ENCODE data around the gene PPP4R2. TPM values are rescaled to one million over a fixed set of nuclear protein-coding genes. Genes with fewer than 3 reads are reported as not detected.
A peak's percentile ranks its signal among the peaks of the same experiment; 100 is the strongest.

The PPP4R2 gene
- total RNA-seq, 2 experiments from 2014 or later, result 99.3 to 102 TPM

GRCh38 chr3:73028803-73029202, 32.2 kb downstream of the PPP4R2 start:
- Mint-ChIP-seq H3K27ac (peak overlapping the region; percentile 62), H3K36me3 (peaks cover 51% of the 10 kb centered on the region), H3K27me3 (no peaks in the 10 kb centered on the region), H3K9me3 (peaks cover 3% of the 10 kb centered on the region), H3K4me1 (peaks cover 66% of the 10 kb centered on the region), H3K4me3 (no peak overlapping the region)
- DNase-seq, result no peak

GRCh38 chr3:73029321-73029796, 32.7 kb downstream of the PPP4R2 start:
- no peak for DNase-seq
- Mint-ChIP-seq H3K4me3 (peak overlapping the region; percentile 3), H3K27ac (peak overlapping the region; percentile 62), H3K36me3 (peaks cover 55% of the 10 kb centered on the region), H3K9me3 (peaks cover 3% of the 10 kb centered on the region), H3K27me3 (no peaks in the 10 kb centered on the region), H3K4me1 (peaks cover 68% of the 10 kb centered on the region)

DNA sequence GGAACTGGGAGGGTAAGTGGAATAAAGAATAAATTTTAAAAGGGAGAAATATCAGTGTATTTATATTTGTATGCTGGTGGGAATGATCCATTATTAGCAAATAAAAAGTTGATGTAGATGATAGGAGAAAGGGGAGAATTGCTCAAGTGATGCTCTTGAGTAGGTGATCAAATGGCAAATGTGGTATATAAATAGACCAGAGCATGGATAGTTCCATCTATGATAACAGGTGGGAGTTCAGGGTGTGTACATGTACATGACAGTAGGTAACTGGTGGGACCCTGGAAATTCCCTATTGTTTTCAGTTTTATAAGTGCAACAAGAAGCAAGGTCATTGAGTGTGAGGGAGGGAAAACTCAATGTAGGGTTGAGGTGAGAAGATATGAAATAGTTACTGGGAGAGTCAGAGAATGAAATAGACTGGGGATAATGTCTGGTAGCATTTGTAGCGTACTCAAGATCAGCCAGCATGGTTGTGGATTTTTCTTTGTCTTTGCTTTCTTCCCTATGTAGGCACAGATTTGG, 33.5 kb downstream of the PPP4R2 start:
- Mint-ChIP-seq H3K27me3 (no peaks in the 10 kb centered on the region), H3K9me3 (peaks cover 3% of the 10 kb centered on the region), H3K27ac (peak overlapping the region; percentile 62), H3K36me3 (peaks cover 61% of the 10 kb centered on the region), H3K4me3 (no peak overlapping the region), H3K4me1 (peaks cover 69% of the 10 kb centered on the region)
- DNase-seq, result no peak

DNA sequence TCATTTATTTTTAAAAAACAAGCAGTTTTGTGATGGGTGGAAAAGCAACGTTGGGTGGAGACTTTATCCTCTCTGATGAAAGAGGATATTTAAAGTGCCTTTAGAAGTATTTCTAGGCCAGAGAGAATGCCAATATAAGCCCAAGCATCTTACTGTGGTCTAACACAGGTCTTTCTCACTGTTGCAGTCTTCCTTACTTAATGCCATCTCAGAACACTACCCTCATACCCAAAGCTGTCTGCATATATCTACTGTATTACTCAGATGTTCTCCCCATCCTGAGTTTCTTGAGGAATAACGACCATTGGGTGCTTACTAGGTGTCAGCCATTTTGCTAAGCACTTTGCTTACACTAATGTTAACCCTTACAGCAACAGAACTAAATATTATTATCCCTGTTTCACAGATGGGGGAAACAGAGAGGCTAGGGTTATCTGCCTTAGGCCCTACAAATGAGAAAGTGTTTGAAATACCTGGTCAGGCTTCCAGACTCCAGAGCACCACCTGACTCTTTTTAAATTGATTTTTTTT, 35.0 kb downstream of the PPP4R2 start:
- Mint-ChIP-seq H3K4me1 (peaks cover 72% of the 10 kb centered on the region), H3K27me3 (no peaks in the 10 kb centered on the region), H3K27ac (no peak overlapping the region), H3K9me3 (peaks cover 3% of the 10 kb centered on the region), H3K36me3 (peaks cover 64% of the 10 kb centered on the region), H3K4me3 (no peak overlapping the region)
- DNase-seq, result no peak

DNA sequence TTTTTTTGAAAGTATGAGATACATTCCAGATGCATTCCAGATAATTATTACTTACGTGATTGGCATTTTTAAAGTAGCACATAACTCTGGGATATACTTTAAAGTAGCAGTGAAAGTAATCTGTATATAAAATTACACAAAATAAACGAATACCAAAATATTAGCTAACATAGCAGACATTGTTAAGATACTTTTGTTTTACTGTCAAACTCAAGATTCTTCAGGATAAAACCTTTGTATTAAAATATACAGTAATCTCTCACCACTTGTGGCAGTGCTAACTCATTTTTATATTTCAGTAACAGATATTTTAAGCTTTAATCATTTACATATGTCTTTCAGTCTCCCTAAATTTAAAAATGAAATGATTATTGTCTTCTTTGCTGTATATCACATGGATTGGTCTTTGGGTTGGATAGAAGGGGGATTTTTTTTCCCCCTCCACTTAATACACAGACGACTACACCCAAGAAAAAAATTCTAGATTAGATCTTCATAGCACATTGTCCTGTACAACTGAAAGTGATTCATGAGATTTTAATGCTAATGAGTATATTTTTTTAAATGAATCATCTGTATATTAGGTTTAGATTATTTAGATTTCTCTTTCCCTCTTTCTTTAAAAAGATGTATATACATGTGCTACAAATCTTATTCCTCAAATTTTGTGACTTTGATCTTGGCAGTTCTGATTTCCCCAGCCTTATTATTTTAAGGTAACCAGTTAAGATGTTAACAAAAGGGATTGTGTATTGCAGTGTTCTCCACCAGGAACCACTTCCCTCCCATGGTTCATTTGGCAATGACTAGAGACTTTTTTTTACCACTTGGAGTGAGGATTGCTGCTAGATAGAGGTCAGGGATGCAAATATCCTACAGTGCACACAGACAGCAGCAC, 40.3 kb downstream of the PPP4R2 start:
- Mint-ChIP-seq H3K27ac (peak overlapping the region; percentile 35), H3K4me3 (no peak overlapping the region), H3K36me3 (peaks cover 49% of the 10 kb centered on the region), H3K4me1 (peaks cover 76% of the 10 kb centered on the region), H3K27me3 (no peaks in the 10 kb centered on the region), H3K9me3 (no peaks in the 10 kb centered on the region)
- no peak for DNase-seq

GRCh38 chr3:73041537-73041936, 44.9 kb downstream of the PPP4R2 start:
- peaks cover 76% of the 10 kb centered on the region for H3K4me1 Mint-ChIP-seq
- no peaks in the 10 kb centered on the region for H3K27me3 Mint-ChIP-seq
- H3K4me3 Mint-ChIP-seq, result no peak overlapping the region
- peaks cover 22% of the 10 kb centered on the region for H3K36me3 Mint-ChIP-seq
- no peak for DNase-seq
- peak overlapping the region; percentile 6 for H3K27ac Mint-ChIP-seq
- H3K9me3 Mint-ChIP-seq, result no peaks in the 10 kb centered on the region

GRCh38 chr3:73043414-73043813, 46.8 kb downstream of the PPP4R2 start:
- no peaks in the 10 kb centered on the region for H3K27me3 Mint-ChIP-seq
- H3K4me1 Mint-ChIP-seq, result peaks cover 62% of the 10 kb centered on the region
- H3K9me3 Mint-ChIP-seq, result no peaks in the 10 kb centered on the region
- H3K36me3 Mint-ChIP-seq, result peaks cover 13% of the 10 kb centered on the region
- H3K27ac Mint-ChIP-seq, result no peak overlapping the region
- H3K4me3 Mint-ChIP-seq, result no peak overlapping the region
- no peak for DNase-seq

- no peaks in the 10 kb centered on the region for H3K27me3 Mint-ChIP-seq
- no peak overlapping the region for H3K4me3 Mint-ChIP-seq
- peaks cover 48% of the 10 kb centered on the region for H3K4me1 Mint-ChIP-seq
- no peak overlapping the region for H3K27ac Mint-ChIP-seq
- no peak for DNase-seq
- peaks cover 10% of the 10 kb centered on the region for H3K36me3 Mint-ChIP-seq
- H3K9me3 Mint-ChIP-seq, result no peaks in the 10 kb centered on the region
Measured at GRCh38 chr3:73045391-73045790, 48.8 kb downstream of the PPP4R2 start.

DNA sequence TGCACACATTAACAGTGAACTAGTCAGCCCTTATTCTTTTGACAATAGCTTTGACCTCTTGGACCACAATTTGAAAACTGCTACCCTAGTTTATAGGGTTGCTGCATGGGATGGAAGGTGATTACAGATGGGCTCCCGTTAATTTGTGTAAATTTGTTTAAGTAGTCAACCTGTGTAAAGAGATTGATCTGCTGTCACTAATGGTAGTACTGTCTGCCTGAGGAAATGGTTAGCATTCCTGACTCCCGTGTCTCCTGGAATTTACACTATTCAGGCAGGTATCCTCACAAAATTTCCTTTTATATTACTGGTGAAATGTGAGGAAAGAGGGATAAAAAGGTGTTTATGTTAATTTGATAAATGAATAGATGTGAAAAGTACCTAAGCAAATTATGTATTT, 49.6 kb downstream of the PPP4R2 start:
- H3K4me1 Mint-ChIP-seq, result peaks cover 44% of the 10 kb centered on the region
- H3K27ac Mint-ChIP-seq, result no peak overlapping the region

DNA sequence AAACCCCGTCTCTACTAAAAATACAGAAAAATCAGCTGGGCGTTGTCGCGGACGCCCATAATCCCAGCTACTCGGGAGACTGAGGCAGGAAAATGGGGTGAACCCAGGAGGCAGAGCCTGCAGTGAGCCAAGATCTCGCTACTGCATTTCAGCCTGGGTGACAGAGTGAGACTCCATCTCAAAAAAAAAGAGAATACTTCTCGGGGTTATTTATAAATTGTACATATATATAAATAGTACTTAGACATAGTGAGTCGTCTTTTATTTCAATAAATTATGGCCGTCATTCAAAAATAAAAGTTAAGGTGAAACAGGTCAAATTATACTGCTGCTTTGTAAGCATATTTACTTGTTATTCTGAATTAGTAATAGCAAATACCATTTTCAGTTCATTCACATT, 52.7 kb downstream of the PPP4R2 start:
- H3K9me3 Mint-ChIP-seq, result no peaks in the 10 kb centered on the region
- H3K4me3 Mint-ChIP-seq, result no peak overlapping the region
- peaks cover 24% of the 10 kb centered on the region for H3K4me1 Mint-ChIP-seq
- no peaks in the 10 kb centered on the region for H3K27me3 Mint-ChIP-seq
- DNase-seq, result no peak
- H3K27ac Mint-ChIP-seq, result no peak overlapping the region
- H3K36me3 Mint-ChIP-seq, result peaks cover 9% of the 10 kb centered on the region

More for the DNA sequence above, 49.6 kb downstream of the PPP4R2 start:
- no peaks in the 10 kb centered on the region for H3K27me3 Mint-ChIP-seq
- no peak overlapping the region for H3K4me3 Mint-ChIP-seq
- H3K9me3 Mint-ChIP-seq, result no peaks in the 10 kb centered on the region
- peaks cover 15% of the 10 kb centered on the region for H3K36me3 Mint-ChIP-seq
- DNase-seq, result no peak

GRCh38 chr3:73052857-73053256, 56.2 kb downstream of the PPP4R2 start:
- no peak overlapping the region for H3K4me3 Mint-ChIP-seq
- no peaks in the 10 kb centered on the region for H3K9me3 Mint-ChIP-seq
- no peaks in the 10 kb centered on the region for H3K27me3 Mint-ChIP-seq
- peaks cover 16% of the 10 kb centered on the region for H3K4me1 Mint-ChIP-seq
- no peak for DNase-seq
- no peak overlapping the region for H3K27ac Mint-ChIP-seq
- peaks cover 9% of the 10 kb centered on the region for H3K36me3 Mint-ChIP-seq

- Mint-ChIP-seq H3K27me3 (no peaks in the 10 kb centered on the region), H3K4me1 (peaks cover 25% of the 10 kb centered on the region)
Measured at GRCh38 chr3:73055583-73055982, 59.0 kb downstream of the PPP4R2 start.

DNA sequence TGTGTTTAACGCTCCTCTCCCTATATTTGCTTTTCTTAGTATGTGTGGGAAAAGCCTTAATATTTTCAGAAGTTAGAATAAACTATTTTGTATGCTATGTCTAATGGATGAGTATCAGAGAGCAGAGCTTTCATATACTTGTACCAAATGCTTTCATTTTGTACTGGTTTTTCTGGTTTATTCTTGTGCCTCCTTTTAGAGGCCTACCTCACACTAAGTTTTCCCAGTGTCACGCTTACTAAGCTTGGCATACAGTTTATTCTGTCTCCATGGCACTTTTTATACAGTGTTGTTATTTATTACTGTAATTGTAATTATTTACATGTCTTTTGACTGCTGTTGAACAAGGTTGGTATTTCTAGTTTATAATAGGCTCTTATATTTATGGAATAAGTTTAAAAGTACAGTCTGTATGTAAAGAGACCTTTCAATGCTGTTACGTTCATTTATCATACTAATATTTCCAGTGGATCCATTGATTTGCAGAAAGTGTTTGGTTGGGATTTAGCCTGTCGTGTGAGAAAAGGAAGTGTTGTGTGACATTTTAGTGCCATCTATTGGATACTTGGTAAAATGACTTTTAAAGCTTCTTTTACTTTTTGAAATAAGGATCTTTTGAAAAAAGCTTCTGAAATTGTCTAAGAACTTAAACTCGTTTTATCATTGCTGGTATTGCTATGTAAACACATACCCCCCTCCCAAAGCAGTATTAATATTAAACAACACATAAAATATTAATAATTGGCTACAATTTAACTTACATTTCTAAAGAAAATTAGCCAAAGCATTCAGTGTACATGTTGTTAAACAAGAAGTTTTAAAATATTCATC, 59.6 kb downstream of the PPP4R2 start:
- peaks cover under 1% of the 10 kb centered on the region for H3K36me3 Mint-ChIP-seq

More at GRCh38 chr3:73055583-73055982, 59.0 kb downstream of the PPP4R2 start:
- Mint-ChIP-seq H3K27ac (no peak overlapping the region), H3K36me3 (peaks cover 5% of the 10 kb centered on the region), H3K4me3 (no peak overlapping the region), H3K9me3 (no peaks in the 10 kb centered on the region)
- no peak for DNase-seq

GRCh38 chr3:73056845-73057150, 60.2 kb downstream of the PPP4R2 start:
- H3K27ac Mint-ChIP-seq, result no peak overlapping the region
- no peak overlapping the region for H3K4me3 Mint-ChIP-seq
- no peak for DNase-seq
- no peaks in the 10 kb centered on the region for H3K27me3 Mint-ChIP-seq
- H3K36me3 Mint-ChIP-seq, result no peaks in the 10 kb centered on the region
- H3K4me1 Mint-ChIP-seq, result peaks cover 21% of the 10 kb centered on the region
- H3K9me3 Mint-ChIP-seq, result no peaks in the 10 kb centered on the region

More for the DNA sequence above, 59.6 kb downstream of the PPP4R2 start:
- Mint-ChIP-seq H3K27ac (no peak overlapping the region), H3K4me1 (peaks cover 22% of the 10 kb centered on the region), H3K4me3 (no peak overlapping the region), H3K9me3 (no peaks in the 10 kb centered on the region), H3K27me3 (no peaks in the 10 kb centered on the region)
- DNase-seq, result no peak

DNA sequence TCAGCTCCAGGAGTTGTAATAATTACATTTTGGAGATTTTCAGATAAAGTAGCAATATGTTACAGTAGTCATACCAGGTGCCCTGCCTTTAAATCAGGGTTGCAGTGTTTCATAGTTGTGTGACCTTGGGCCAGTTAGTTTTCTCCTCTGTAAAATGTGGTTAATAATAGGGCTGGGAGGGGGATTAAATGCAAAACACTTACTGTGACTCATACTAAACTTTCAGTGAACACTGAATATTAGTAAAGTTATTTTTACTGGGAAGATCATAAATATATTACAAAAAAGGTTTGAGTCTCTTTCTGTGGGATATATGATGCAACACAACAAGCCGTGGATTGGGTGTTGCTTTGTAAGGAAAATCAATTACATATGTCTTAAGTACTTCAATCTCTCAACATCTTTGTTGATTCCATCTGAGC, 63.7 kb downstream of the PPP4R2 start:
- Mint-ChIP-seq H3K4me3 (no peak overlapping the region), H3K27me3 (no peaks in the 10 kb centered on the region), H3K27ac (no peak overlapping the region), H3K9me3 (no peaks in the 10 kb centered on the region), H3K36me3 (peaks cover 10% of the 10 kb centered on the region), H3K4me1 (peaks cover 20% of the 10 kb centered on the region)
- no peak for DNase-seq

Data from activated naive CD8-positive, alpha-beta T cell treated with anti-CD3 and anti-CD28 coated beads for 36 hours (primary cell).